Common myeloid progenitor, CD34-positive (primary cell): ENCODE measurements around the gene PRKCE.
A peak's percentile ranks its signal among the peaks of the same experiment; 100 is the strongest.

ENCODE experiments used
- CTCF ChIA-PET: fragments of 350-600 bp; sonication (Branson Sonifier 250); formaldehyde crosslinking; loops from one replicate; lab custom pipeline; 2021; ENCODE audit warnings: antibody characterized with exemption; lab: Charles Lee
- POLR2A ChIA-PET: fragments of 350-600 bp; sonication (Branson Sonifier 250); formaldehyde crosslinking; loops from one replicate; lab custom pipeline; 2021; ENCODE audit warnings: antibody characterized with exemption; lab: Charles Lee
- DNase-seq, 3 donors: peaks; one replicate each; pipeline versions ENCODE4 v3.0.0 to v3.0.0-alpha.2; 2013
- H3K27ac ChIP-seq, 2 experiments: 1 replicate in 1 of 2; 2 replicates in 1 of 2; pipeline ENCODE4 v1.7.0; 2013; ENCODE audit warnings: inconsistent platforms in 2 of 2, low read length in 2 of 2, mild to moderate bottlenecking in 2 of 2, low read depth in 1 of 2, moderate library complexity in 1 of 2; ENCODE audit not compliant: severe bottlenecking in 2 of 2, insufficient read depth in 1 of 2, poor library complexity in 1 of 2
- H3K27me3 ChIP-seq, 5 experiments: replicated peaks in 2 of 5; 1 replicate in 3 of 5; 2 replicates in 2 of 5; pipeline versions ENCODE4 v1.6.1 to v1.7.0; 2013; ENCODE audit warnings: low read length in 4 of 5, mild to moderate bottlenecking in 2 of 5, moderate library complexity in 2 of 5, inconsistent platforms in 1 of 5; ENCODE audit not compliant: insufficient read depth in 5 of 5, control insufficient read depth in 4 of 5
- H3K36me3 ChIP-seq, 4 experiments: 1 replicate in 2 of 4; 2 replicates in 2 of 4; pipeline versions ENCODE4 v1.6.1 to v1.7.0; 2013; ENCODE audit warnings: low read length in 3 of 4, control low read depth in 1 of 4, mild to moderate bottlenecking in 1 of 4; ENCODE audit not compliant: control insufficient read depth in 4 of 4, insufficient read depth in 4 of 4
- H3K4me1 ChIP-seq, 4 experiments: 1 replicate in 3 of 4; 2 replicates in 1 of 4; pipeline versions ENCODE4 v1.6.1 to v1.7.1; 2013; ENCODE audit warnings: low read length in 3 of 4, mild to moderate bottlenecking in 3 of 4, control low read depth in 1 of 4, inconsistent platforms in 1 of 4, moderate library complexity in 1 of 4; ENCODE audit not compliant: control insufficient read depth in 4 of 4, insufficient read depth in 4 of 4; ENCODE audit errors: control extremely low read depth in 1 of 4
- H3K4me3 ChIP-seq, 7 experiments: 1 replicate in 4 of 7; 2 replicates in 3 of 7; pipeline versions ENCODE4 v1.5.1 to v1.7.0; 2013; ENCODE audit warnings: mild to moderate bottlenecking in 7 of 7, low read length in 6 of 7, moderate library complexity in 6 of 7, inconsistent platforms in 2 of 7, low read depth in 2 of 7, control low read depth in 1 of 7; ENCODE audit not compliant: insufficient read depth in 4 of 7, control insufficient read depth in 1 of 7; ENCODE audit errors: extremely low read depth in 1 of 7
- H3K9me3 ChIP-seq, 5 experiments: 1 replicate in 4 of 5; 2 replicates in 1 of 5; pipeline versions ENCODE4 v1.6.1 to v1.7.1; 2013; ENCODE audit warnings: low read length in 4 of 5, mild to moderate bottlenecking in 2 of 5, inconsistent platforms in 1 of 5, low read depth in 1 of 5, moderate library complexity in 1 of 5; ENCODE audit not compliant: control insufficient read depth in 4 of 5, insufficient read depth in 2 of 5; ENCODE audit errors: control extremely low read depth in 1 of 5
- WGBS: methylation state at CpG from one replicate; pipeline ENCODE4 v1.1.5; 2013; ENCODE audit not compliant: insufficient coverage; 5-methylcytosine and 5-hydroxymethylcytosine counted together

The PRKCE gene

DNA sequence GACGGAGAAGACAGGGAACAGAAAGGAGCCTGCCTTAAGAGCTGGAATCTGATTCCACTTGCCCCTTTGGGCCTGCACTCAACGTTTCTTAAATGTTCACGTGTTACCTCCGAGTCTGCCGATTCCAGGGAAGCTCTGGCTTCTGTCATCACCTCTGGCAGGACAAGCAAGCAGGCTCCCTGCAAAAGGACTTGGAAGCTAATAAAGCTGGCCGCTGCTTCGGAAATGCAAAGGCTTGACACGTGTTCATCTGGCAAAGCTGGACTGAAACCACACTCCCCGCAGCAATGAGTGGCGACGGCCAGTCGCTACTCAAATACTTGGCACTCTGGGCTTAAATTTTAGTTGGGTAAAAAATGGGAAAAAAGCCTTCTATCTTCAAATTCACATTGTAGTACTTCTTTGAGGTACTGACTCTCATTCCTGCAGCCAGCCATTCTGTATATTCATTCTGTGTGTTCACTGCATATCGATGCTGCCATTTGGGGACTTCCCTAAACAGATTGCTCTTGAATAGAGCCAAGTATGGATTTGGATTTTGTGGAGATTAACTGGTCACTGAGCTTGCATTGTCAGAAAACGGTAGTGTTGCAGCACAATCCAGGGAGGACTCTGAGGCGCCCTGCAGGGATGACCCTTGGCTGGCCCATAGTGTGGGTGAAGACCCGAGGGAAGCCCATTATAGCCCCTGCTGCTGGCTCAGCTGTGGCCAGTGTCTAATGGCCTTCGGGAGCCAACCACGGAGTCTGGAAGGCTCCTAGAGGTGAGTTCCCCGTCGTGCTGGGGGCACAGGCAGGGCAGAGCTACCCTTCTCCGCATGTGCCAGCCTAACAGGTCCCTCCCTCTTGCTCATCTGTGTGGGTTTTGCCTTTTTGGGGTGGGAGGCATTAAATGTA is 231.5 kb downstream of the PRKCE start:
- Histone ChIP-seq H3K9me3 (peaks cover 0 to under 1% (median 0%) of the 10 kb centered on the region in 5 experiments), H3K4me3 (no peak overlapping the region), H3K36me3 (peaks cover 0 to 5% (median 2%) of the 10 kb centered on the region in 4 experiments), H3K27ac (no peak overlapping the region), H3K27me3 (no peaks in the 10 kb centered on the region), H3K4me1 (peaks cover 0 to 38% (median 27%) of the 10 kb centered on the region in 4 experiments)
- POLR2A ChIA-PET = no interaction called here
- CTCF ChIA-PET = interaction anchor here (1.2 to 2.5 kb wide), 4 partner anchors 10 to 42 kb away, joined by 4 to 13 read pairs (median 4); no protein-coding TSS in a partner anchor
- DNase-seq = no peak
- 94% methylated on average over 18 of the region's 21 CpGs for WGBS

DNA sequence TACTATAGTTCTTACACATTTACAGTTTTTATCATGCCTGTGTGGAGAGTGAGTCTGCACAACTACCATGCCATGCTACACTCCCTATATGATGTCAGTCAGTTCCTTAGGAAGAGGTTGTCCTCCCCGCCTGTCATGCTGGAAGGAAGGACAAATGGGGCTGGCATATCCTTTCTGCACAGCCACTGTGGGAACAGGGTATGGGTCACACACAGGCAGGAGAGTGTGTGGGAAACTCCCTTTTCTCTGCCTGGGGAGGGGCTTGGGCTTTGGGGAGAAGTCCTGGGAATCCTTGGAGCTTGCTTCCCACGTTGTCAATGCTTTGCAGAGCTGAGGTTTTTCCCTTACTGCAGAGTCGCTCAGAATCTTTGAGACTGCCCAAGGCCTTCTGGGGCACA is 232.1 kb downstream of the PRKCE start:
- no peaks in the 10 kb centered on the region for H3K27me3 ChIP-seq
- POLR2A ChIA-PET = no interaction called here
- H3K9me3 ChIP-seq = no peaks in the 10 kb centered on the region
- CTCF ChIA-PET = interaction anchor here (1.2 to 2.5 kb wide), 2 partner anchors 11 to 20 kb away, joined by 4 to 13 read pairs; no protein-coding TSS in a partner anchor
- no peak overlapping the region for H3K4me3 ChIP-seq
- DNase-seq = no peak
- 100% methylated on average over 3 of the region's 3 CpGs for WGBS
- H3K36me3 ChIP-seq = peaks cover 0 to 2% (median 0%) of the 10 kb centered on the region in 4 experiments
- H3K27ac ChIP-seq = no peak overlapping the region
- peaks cover under 1 to 44% (median 34%) of the 10 kb centered on the region in 4 experiments for H3K4me1 ChIP-seq

GRCh38 chr2:45884126-45884525 is 232.7 kb downstream of the PRKCE start:
- no peak for DNase-seq
- POLR2A ChIA-PET = no interaction called here
- H3K4me1 ChIP-seq = peaks cover 4 to 49% (median 39%) of the 10 kb centered on the region in 4 experiments
- CTCF ChIA-PET = interaction anchor here (1.2 kb wide), 1 partner anchor 11 kb away, joined by 4 read pairs; no protein-coding TSS in a partner anchor
- H3K27ac ChIP-seq = no peak overlapping the region
- H3K36me3 ChIP-seq = peaks cover 0 to under 1% (median 0%) of the 10 kb centered on the region in 4 experiments
- no peaks in the 10 kb centered on the region for H3K9me3 ChIP-seq
- 90% methylated on average over 2 of the region's 2 CpGs for WGBS
- H3K4me3 ChIP-seq = no peak overlapping the region
- H3K27me3 ChIP-seq = no peaks in the 10 kb centered on the region

DNA sequence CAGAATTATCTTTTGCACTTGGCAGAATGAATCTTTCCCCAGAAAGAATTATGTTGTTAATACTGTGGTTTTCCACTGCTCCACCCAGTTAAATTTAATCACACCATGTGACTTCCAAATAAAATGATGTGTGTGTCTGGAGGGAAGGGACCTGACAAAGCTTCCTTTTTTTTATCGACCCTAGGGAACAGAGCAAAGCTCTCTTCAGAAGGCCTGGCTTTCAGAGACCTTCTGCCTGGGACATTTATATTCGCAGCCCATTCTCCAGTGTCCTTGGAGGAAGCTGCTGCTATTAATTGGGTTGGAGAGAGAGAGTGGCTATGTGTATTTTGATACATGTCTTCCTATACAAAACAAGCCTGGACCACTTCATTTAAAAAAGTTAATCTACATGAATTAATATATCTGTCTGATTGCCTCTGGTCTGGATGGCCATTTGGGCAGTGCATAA is 233.7 kb downstream of the PRKCE start:
- CTCF ChIA-PET = interaction anchor here (1.0 to 1.1 kb wide), 2 partner anchors 95 to 107 kb away, joined by 3 read pairs; no protein-coding TSS in a partner anchor
- H3K27ac ChIP-seq = no peak overlapping the region
- POLR2A ChIA-PET = no interaction called here
- peaks cover 10 to 59% (median 47%) of the 10 kb centered on the region in 4 experiments for H3K4me1 ChIP-seq
- peak in 2 of 3 donors; percentile 14 to 45 for DNase-seq
- no peaks in the 10 kb centered on the region for H3K27me3 ChIP-seq
- H3K36me3 ChIP-seq = no peaks in the 10 kb centered on the region
- H3K9me3 ChIP-seq = no peaks in the 10 kb centered on the region
- peak overlapping the region in 1 of 7 experiments; percentile 6 for H3K4me3 ChIP-seq
- WGBS = no CpG with 5 or more reads among the region's 2 CpGs

DNA sequence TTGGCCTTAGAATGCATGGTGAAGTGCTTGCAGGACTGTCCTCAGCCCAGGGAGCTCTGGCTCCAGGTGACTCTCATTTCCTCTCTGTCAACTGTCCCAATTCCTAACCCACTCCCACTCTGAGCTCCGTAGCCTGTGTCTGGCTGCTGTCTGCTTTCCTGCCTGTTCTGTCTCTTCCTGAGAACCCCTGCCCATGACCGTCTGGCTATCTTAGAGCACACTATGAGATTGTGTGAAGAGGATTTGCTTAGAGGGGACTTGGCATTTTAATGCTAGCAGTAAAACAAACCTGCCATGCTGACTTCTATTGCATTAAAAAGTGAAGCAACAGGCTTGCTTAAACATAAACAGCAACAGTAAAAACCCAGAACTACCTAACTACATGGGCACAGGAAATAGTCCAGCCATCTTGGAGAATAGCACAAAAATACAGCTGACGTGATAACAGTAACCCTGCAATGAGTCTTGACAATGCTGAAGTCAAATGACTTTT is 234.7 kb downstream of the PRKCE start:
- ChIA-PET CTCF (interaction anchor here (0.9 to 2.2 kb wide), 2 partner anchors 10 to 13 kb away, joined by 3 to 8 read pairs; no protein-coding TSS in a partner anchor), POLR2A (no interaction called here)
- 75% methylated on average over 1 of the region's 3 CpGs for WGBS
- Histone ChIP-seq H3K27ac (no peak overlapping the region), H3K36me3 (no peaks in the 10 kb centered on the region), H3K4me3 (no peak overlapping the region), H3K4me1 (peaks cover 18 to 69% (median 56%) of the 10 kb centered on the region in 4 experiments), H3K27me3 (no peaks in the 10 kb centered on the region), H3K9me3 (no peaks in the 10 kb centered on the region)
- no peak for DNase-seq

DNA sequence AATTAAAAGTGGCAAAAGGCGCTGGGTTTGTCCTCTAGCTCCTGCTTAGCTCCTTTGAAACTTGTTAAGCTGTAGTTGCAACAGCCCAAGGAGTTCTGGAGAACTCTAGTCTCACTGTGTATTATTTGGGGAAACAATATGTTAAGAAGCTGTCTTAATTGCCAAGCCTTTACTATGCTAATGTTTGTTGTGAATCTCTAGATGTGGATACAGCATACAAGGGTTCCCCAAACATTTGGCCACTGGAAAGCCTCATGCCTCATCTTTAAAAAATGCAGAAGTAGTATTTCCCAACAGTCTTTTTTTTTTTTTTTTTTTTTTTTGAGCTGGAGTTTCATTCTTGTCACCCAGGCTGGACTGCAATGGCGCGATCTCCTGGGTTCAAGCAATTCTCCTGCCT is 236.7 kb downstream of the PRKCE start:
- H3K36me3 ChIP-seq = no peaks in the 10 kb centered on the region
- no peak overlapping the region for H3K4me3 ChIP-seq
- no peaks in the 10 kb centered on the region for H3K9me3 ChIP-seq
- no peak overlapping the region for H3K27ac ChIP-seq
- 88% methylated on average over 1 of the region's 3 CpGs for WGBS
- peak; percentile 30 to 84 (median 82) for DNase-seq
- peaks cover 30 to 86% (median 73%) of the 10 kb centered on the region in 4 experiments for H3K4me1 ChIP-seq
- ChIA-PET CTCF (interaction anchor here (0.6 to 2.2 kb wide), 9 partner anchors 9 to 242 kb away, joined by 3 to 8 read pairs (median 3); no protein-coding TSS in a partner anchor), POLR2A (no interaction called here)
- H3K27me3 ChIP-seq = no peaks in the 10 kb centered on the region
